Mammary epithelial cell (primary cell): ENCODE data around the gene RBM27.

Experiments
- CTCF ChIP-seq, 2 donors: IDR thresholded peaks in 1 of 2; conservative IDR thresholded peaks in 1 of 2; 2 replicates each; pipeline ENCODE4 v1.5.1; 2011 to 2012; ENCODE audit warnings: inconsistent platforms in 2 of 2, low read length in 2 of 2, mild to moderate bottlenecking in 2 of 2, control low read depth in 1 of 2, low read depth in 1 of 2; ENCODE audit not compliant: insufficient read depth in 1 of 2; ENCODE audit errors: extremely low read depth in 1 of 2
- EZH2 ChIP-seq: IDR thresholded peaks from 2 replicates; pipeline ENCODE4 v1.6.1; 2012; ENCODE audit warnings: low read length, inconsistent platforms, borderline replicate concordance

- TF ChIP-seq CTCF (conservative IDR thresholded peaks at IDR 0.05 in 1 of 2, IDR thresholded peaks at IDR 0.05 in 1 of 2; ENCODE audit: extremely low read depth in 1 of 2, insufficient read depth in 1 of 2, low read depth in 1 of 2, low read length in 2 of 2) (no peak), EZH2 (no peak)
Measured at GRCh38 chr5:146165903-146166302, 37.5 kb upstream of the RBM27 start.
